ENCODE data around the gene EHD4.

GRCh38 chr15:41992151-41992802, 19.9 kb upstream of the EHD4 start:
- TF ChIP-seq CTCF (IDR thresholded peaks at IDR 0.05; ENCODE audit: low read length) (no peak), EZH2 (optimal IDR thresholded peaks at IDR 0.05; ENCODE audit: low read depth, low read length) (no peak), EZH2phosphoT487 (IDR thresholded peaks at IDR 0.05; ENCODE audit: low read length) (no peak)

Data from MM.1S (cell line).